ENCODE results near the gene CUL3.

The CUL3 gene

DNA sequence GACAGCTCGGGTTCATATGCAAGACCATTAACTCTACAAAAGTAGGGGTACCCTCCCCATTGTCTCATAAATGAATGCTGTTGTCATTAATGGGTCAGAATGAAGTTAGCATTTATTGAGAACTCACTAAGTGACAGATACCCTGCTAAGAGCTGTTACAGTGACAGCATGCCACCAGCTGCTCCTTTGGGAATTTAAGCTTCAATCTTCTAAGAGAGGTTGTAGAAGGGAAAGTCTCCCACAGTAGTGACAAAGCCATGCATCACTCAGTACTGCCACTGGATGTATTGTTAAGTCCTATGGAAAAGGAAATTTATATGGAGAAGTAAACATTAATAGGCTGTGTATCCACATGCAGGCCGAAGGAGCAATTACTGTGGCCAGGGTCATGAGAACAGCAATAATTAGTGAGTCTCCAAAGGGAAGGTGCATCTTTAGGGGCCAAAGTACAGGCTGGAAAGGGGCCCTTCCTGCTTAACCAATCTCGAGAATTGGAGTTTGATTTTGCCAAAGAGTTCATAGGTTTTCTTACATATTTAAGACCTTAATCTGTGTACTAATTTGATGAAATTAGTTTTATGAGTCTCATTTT lies 118.8 kb downstream of the CUL3 start:
- DNase-seq: no peak

DNA sequence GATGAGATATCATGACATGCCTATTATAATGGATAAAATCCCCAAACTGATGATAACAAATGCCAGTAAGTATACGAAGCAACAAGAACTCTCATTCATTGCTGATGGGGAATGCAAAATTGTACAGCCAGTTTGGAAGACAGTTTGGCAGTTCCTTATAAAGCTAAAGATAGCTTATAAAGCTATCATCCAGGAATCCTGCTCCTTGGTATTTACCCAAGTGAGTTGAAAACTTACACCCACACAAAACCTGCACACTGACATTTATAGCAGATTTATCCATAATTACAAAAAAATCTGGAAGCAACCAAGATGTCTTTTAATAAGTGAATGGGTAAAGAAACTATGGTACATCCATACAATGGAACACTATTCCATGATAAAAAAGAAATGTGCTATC lies 123.8 kb downstream of the CUL3 start:
- DNase-seq: no peak

DNA sequence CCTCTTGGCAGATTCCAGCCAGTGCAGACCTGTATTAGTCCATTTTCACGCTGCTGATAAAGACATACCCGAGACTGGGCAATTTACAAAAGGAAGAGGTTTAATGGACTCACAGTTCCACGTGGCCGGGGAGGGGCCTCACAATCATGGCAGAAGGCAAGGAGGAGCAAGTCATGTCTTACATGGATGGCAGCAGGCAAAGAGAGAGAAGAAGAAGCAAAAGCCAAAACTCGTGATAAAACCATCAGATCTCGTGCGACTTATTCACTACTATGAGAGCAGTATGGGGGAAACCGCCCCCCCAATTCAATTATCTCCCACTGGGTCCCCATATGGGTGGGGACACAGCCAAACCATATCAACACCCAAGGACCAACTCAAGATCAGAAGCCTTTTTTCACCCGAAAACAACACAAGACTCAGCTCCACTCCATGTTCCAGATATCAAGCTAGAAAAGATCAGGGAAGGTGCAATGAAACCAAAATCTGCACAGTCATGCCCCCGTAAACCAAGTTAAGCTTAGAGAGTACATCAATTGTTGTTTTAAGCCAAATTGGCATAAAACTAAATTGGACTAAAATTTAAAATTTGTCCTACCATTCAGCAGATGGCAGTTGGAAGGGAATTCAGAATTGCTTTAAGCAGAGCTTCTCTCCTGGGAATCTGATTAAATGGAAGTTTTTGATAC lies 127.6 kb downstream of the CUL3 start:
- no peak for DNase-seq

DNA sequence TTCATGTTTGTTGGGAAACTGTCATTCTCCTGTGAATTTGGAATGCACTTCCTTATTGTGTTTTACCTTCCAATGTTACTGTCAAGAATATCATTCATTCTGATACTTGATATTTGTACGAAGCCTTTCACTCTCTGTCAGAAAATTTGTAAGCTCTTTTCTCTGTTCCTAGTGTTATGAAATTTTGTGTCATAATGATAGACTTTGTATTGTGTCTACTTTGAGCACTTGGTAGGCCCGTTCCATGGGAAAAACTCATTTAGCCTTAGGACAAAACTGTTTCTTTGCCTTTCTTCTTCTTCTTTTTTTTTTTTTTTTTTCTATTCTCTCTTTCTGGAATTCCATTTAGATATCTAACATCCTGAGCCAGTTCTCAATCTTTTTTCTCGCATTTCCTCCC lies 131.3 kb downstream of the CUL3 start:
- DNase-seq: no peak

DNA sequence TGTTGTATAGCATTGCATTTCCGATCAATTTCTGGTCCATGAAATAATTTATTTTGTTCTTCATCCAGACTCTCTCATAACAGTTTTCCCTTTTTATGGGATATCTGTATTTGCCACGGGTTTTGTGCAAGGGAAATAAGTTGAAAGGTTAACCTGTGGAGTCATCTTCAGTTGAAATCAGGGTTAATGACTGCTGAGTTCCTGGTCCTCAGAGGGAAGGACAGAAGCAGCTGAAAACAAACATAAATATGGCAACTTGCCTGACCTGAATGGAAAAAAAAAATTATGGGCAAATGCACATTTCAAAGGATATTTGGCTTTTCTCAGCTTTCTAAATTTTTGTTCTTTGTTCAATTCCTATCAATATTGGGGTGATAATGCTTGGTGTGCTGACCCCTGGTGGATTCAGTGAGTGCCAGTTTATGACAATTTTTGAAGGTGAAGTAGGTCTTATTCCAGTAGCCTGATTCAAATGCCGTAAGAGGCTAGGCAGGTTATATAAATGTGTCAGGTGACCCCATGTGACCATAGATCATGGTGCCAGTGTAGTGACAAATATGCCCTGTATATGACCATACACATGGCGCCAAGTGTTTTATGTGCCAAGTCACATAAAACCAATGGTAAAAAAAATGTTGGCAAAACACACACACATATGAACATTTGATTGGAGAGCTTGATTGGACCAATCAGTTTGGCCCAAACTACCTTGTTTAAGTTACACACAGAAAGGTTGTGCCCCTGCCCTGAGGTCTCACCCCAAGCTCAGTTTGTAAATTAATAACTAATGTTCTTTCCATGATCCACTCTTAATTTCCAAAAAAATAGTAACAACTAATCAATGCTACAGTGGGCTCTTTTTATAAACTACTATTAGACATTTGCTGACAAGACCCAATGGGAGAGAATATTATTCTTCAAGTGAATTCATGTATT lies 135.7 kb downstream of the CUL3 start:
- no peak for DNase-seq

DNA sequence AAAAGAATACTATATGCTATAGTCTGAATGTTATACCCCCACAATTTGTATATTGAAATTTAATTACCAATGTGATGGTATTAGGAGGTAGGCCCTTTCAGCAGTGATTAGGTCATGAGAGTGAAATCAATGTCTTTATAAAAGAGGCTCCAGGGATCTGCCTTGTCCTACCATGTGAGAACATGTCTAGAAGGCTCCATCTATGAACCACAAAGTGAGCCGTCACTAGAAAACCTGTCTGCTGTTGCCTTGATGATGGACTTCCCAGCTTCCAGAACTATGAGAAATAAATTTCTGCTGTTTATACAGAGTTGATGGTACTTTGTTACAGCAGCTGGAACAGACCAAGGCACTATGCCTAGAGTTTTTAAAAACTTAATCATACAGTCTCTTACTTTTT lies 136.9 kb downstream of the CUL3 start:
- DNase-seq: no peak

DNA sequence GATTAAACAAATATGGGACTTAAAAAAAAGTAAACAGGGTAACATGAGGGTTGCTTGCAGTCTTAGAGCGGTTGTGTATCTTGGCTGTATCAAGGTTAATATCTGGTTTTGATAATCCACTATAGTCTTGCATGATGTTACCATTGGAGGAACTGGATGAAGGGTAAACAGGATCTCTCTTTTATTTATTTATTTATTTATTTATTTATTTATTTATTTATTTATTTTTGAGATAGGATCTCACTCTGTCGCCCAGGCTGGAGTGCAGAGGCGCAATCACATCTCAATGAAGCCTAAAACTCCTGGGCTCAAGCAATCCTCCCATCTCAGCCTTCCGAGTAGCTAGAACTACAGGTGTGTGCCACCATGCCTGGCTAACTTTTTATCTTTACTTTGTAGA lies 140.4 kb downstream of the CUL3 start:
- DNase-seq: no peak

DNA sequence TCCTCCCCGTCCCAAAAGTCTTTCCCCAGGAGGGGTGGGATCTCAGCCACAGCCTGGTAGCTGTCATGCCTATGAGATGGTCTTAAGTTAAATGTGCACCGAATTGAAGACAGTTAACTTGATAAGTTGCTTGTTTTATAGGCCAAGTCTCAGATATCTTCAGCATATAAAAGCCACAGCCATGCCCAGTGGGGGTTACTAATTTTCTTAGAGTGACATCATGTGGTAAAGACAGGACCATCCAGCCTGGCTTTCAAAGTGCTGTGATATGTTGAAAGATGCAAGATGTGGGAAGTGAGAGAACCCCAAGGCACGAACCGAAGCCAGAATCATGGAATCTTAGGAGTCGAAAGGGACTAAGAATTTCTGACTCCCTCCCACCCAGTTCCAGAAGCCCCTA lies 141.1 kb downstream of the CUL3 start:
- no peak for DNase-seq

DNA sequence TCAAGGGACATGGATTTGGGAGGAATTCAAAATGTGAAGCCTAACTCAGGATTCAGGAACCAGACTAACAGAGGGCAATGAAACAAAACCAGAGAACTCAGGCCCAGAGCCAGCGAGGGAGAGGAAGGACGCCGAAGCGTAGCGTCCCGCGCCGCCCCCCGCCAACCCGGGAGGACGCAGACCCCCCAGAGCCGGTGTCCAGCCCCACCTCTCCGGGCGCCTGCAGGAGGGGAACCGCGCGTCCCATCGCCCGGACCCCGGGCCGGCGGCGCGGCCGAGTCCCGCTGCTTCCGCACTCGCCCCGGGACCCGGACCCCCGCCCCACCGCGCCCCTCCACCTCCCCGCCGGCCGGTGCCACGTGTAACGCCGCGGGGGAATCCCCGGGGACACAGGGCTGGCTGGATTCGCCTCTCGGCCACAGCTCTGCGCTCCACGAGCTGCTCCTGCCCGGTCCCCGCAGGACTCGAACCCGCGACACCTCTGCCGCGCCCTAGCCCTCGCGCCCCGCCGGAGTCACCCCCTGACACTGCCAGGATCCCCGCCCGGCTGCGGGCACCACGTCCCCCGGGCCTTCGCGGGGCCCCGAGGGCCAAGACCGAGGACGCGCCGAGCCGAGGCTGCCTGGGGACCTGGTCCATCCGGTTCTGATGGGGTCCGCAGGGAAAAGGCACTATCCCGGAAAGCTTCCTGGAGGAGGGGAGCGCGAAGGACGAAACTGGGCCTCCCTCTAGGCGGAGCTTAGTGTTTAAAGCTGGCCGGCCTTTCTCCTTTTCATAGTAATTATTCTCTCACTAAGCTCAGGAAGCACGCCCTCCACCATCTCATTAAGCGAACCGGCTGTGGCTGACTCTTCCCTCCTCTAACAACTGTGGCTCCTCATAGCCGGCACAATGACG lies 142.8 kb downstream of the CUL3 start:
- DNase-seq: peak; percentile 3

DNA sequence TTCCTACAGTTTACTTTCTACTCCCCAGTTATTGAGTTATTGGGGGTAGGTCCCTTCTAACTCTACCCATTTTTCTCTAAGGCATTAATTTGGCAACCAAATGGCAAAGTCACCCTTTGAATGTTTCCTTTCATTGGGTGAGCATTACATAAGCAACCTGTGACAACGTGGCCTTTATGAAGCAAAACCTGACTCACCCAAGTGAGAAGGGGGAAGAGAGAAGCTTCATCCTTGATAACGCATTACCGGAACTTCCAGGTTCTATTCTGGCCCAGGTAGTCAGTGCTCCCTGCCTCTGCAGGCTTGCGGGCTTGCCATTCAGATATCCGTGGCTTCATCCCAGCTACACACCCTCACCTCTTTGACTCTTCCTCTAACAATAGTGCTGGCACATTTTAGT lies 144.2 kb downstream of the CUL3 start:
- DNase-seq: no peak

DNA sequence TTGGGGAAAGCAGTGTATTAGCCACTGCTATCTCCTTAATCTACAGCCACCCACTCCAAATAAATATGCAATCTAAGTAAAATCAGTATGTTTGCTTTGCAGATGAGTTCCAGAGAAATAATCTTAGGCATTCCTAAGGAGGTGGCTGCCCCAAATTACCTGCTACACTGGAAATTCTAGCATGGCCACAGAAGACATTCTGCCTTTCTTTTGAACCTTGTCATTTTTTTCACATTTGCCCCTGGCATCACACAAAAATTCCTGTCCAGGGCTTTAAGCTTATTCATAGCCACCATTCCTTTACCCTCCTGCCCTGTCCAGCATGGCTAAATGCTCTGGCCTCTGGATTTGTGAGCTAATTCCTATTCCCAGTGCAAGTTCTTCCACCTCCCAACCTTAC lies 146.4 kb downstream of the CUL3 start:
- DNase-seq: no peak

DNA sequence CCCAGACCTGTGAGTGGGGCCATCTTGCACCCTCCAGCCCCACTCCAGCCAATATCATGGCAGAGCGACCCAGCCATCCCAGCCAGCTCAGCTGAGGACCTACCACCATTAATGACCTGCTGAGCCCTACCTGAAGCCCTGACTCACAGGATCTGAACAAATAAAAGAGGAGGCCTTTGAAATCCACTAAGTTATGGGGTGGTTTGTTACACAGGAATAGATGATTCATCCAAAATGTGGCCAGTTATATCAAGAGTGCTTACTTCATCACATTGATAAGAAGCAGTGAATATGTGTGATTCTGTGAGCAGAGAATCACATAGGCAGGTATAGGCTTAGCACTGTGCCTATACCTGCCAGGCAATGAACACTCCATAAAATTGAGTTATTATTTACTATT lies 148.5 kb downstream of the CUL3 start:
- no peak for DNase-seq

DNA sequence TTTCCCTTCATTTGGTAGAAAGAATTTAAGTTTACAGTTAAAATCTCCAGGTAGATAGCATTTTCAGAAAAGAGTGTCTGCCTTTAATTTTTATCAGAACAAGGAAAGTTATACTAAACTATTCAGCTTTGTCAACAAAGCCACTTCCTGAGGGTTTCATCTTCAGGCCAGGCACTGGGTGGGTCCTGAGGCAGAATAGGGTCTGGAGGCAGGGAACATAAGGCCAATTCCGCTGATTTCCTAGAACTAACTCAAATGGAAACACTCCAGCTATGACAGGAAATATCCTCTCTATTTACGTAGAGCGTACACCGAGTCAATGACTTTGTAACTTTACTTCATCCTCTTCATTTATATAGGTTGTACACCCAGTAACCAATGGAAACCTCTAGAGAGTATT lies 150.5 kb downstream of the CUL3 start:
- DNase-seq: no peak

DNA sequence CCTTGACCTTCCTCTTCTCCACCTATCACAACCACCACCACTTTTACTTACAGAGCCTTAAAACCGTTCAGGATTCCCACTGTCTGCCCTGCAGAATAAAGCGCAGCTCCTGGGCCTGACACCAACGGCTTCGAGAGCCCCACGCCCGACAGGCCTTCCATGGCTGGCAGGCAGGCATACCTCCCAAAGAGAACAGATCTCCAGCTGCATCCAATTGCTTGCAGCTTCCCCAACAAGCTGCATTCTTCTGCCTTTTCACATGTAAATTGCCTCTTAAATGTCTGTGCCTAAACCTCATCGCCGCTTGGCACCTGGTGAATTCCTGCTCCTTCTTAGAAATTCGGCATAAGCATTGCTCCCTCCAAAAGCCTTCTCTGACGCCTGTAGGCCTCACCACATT lies 151.7 kb downstream of the CUL3 start:
- no peak for DNase-seq

DNA sequence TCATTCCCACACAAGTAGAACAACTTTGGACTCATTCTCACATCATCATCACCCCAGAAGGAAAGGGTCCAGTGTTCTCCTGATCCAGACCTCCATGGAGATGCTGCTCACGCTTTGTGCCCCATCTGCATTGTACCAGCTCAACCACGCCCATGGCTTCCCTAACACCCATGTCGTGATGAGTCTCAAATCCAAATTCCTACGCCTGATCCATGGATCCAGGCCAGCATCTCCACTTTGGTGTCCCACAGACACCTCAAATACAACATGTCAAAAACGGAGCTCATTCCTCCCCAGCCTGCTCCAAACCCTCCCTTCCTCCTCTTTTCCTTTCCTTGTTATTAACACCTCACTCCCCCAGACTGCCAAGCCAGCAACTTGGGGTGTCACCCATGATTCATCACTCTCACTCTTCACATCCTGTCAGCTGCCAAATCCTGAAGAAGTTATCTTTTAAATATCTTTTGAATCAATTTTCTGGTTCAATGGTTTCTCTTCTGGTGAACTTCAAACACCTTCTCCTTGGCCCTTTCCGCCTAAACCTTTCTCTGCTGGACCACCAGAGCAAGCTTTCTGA lies 153.1 kb downstream of the CUL3 start:
- no peak for DNase-seq

DNA sequence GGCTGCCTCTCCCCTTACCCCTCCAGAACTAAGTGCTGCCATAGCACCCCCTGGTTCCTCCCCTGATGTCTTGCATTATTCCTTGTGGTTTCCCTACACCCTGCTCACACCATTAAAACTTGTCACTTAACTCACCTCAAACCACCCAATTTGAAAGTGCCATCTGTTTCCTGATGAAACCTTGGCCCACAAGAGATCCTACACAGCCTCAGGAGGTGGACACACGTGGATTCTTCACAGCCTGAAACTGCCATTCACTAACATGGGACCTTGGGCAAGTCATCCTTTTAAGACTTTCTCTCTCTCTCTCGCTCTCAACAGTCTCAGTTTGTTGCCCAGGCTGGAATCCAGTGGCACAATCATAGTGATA lies 155.7 kb downstream of the CUL3 start:
- no peak for DNase-seq

DNA sequence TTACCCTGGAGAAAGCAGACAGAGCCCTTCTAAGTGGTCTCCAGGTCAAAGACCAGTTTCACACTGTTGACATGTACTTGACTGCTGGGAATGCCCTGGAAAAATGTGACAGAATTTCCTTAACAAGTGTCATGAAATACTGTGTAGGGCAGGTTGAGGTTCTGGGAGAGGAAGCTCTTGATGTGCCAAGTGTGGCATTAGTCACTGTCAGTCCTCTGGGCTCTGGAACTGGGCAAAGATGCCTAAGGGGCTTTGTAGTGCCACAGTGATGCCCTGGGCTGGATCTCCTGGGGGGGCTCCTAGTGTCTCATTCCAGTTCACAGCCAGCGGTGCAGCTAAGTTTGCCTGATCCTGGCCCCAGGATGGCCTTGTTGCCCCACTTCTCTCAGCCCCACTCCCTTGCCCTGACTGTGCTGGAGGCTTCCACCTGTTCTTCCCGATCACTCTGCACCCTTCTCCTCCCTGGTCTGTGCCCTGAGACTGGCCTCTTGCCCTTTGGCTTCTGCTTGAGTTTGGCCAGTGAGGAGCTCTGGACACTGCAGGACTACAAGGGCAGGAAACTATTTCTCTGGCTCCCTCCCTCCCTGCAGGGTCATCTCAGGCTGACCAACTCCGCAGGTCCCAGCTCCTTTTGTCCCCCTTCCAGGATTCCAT lies 156.2 kb downstream of the CUL3 start:
- no peak for DNase-seq

DNA sequence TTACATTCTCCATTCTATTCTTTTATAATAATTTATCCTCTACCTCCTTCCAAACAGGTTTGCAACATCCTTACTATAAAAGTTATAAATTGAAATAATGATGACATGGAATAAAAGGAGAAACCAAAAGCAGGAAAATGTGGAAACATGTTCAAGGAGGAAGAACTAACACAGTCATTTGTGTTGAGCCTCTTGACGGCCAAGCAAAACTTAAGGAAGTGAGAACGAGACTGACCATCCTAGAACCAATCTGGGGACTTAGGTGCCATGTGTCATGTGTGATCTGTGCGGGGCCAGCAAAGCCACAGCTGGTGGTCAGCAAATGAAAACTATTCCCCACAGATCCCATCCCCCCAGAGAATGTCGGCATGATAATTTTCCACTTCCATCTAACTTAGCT lies 157.7 kb downstream of the CUL3 start:
- no peak for DNase-seq

DNA sequence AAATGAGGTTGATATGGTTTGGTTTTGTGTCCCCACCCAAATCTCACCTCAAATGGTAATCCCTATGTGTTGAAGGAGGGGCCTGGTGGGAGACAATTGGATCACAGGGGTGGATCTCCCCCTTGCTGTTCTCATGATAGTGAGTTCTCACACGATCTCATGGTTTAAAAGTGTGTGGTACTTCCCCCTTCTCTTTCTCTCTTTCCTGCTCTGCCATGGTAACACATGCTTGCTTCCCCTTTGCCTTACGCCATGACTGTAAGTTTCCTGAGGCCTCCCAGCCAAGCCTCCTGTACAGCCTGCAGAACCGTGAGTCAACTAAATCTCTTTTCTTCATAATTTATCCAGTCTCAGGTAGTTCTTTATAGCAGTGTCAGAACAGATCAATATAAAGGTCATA lies 158.5 kb downstream of the CUL3 start:
- DNase-seq: no peak

DNA sequence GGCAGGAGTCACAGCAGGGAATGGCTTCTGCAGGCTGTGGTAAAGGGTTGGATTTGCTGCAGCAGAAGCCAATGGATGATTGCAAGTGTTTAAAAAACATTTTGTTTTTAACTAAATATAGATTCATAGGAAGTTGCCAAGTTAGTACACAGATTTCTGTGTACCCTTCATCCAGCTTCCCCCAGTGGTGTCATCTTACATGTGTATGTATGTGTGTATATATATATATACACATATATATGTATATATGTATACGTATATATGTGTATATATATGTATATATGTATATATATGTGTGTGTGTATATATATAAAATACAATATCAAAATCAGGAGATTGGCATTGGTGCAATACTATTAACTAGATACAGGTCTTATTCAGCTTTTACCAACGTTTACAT lies 164.1 kb downstream of the CUL3 start:
- no peak for DNase-seq
